Inferior parietal cortex (tissue), 1 donor: ENCODE results near the gene SLC25A21.
A peak's percentile ranks its signal among the peaks of the same experiment; 100 is the strongest.

ENCODE experiments used
- DNase-seq: peaks from one replicate; pipeline ENCODE4 v3.0.0-alpha.2; 2016; ENCODE audit errors: extremely low spot score

The SLC25A21 gene

DNA sequence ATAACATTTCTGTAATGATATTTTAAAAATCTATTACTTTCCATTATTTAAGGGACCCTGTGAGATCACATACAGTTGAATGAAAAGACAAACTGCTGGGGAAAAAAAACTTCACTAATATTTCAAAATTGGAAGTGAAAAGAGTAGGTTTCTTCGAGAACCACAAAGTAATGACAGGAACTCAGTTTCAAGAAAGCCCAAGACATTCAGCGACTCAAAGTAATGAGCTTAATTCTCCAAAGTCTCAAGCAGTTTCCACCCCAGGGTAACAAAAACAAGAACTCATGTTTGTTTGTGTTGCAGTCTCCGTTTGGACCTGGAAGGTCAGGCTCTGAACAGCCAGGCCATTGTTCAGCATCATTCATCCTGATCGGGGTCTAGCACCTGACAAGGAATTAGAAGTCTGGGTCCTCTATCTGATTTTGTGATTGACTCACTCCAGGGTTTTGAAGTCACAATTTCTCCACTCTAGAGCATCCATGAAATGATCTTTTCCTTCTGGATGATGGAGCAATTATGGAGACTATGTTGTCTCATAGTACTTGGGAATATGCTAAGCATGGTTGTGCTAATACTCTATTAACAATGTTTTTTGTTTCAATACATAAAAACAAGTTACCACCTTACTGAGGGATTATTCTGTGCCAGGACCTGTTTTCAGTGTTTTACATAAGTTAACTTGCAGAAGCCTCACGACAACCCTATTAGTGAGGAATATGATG is 126.9 kb downstream of the SLC25A21 start:
- no peak for DNase-seq

DNA sequence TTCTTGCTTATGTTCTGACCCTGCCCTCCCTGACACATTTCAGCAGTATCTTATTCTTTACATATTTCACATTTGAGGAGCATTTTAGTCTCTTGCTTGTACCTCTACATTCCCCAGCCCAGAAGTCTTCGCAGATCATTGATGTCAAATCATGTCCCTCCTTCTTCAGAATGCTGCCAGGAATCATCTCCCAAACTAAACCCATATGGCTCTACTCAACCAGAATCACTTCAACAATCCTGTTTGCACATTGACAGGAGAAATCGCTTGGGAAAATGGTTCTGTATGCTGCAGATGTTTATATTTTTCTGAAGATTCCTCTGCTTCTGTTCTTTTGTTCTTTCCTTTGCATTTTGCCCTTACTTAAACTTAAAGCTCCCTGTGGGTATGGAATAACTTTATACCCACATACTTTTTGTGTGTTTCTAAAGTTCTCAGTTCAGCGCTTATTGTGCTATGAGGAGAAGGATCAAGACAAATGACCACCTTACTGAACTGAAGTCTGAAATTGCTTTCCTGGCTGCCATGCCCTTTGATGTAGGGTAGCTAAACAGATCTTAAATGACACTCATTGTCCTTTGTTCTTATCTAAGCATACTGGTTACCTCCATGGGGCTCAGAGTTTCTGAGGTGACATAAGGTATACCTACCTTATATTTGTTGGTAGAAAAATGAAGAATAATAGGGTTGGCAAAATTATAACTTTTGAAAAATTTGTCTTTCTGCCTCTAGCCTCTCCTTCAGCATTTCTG is 134.6 kb downstream of the SLC25A21 start:
- no peak for DNase-seq

DNA sequence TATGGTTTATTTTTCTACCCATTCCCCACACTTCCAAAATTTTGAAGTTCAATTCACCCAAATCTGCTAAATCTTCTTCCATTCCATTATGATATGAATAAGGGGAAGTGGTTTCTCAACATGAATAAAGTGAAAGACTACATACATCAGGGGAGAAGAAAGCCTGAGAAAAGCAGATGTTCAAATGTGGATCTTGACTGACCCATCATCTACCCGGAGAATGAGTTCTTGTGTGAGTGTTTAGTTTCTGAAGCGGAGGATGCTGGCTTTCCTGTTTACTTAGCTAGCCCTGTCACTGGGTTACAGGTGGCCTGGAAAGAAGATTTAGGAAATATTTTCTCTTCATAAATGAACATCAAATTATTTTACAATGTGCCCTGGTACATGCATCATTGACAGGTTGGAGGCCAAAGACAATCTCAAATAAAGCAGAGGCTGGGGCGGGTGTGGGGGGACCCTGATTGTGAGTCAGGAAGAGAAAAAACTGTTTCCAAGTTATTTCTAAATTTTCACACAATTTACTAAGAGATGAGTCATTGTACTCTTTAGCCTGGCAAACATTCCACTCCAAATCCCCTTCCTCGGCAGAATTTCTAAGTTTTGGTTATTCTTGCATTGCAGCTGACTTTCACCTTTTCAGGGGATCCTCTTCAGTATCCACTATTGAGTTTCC is 135.6 kb downstream of the SLC25A21 start:
- no peak for DNase-seq

DNA sequence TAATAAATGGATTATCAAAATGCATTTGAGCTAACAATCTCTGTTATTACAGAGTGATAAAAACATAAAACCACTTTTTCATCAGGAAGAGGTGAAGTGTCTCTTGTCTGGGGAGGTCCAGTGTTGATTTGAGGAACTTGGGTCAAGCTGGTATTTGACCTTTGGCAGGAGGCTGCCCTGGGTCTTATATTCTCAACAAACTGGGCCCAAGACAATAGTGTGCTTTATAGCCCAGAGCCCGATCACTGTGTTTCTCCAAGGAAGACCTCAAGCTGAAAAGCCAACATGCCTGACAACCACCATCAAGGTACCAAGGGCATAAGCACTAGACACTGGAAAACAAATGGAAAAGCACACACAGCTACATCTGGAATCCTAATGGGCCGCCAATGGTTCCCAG is 137.0 kb downstream of the SLC25A21 start:
- no peak for DNase-seq

DNA sequence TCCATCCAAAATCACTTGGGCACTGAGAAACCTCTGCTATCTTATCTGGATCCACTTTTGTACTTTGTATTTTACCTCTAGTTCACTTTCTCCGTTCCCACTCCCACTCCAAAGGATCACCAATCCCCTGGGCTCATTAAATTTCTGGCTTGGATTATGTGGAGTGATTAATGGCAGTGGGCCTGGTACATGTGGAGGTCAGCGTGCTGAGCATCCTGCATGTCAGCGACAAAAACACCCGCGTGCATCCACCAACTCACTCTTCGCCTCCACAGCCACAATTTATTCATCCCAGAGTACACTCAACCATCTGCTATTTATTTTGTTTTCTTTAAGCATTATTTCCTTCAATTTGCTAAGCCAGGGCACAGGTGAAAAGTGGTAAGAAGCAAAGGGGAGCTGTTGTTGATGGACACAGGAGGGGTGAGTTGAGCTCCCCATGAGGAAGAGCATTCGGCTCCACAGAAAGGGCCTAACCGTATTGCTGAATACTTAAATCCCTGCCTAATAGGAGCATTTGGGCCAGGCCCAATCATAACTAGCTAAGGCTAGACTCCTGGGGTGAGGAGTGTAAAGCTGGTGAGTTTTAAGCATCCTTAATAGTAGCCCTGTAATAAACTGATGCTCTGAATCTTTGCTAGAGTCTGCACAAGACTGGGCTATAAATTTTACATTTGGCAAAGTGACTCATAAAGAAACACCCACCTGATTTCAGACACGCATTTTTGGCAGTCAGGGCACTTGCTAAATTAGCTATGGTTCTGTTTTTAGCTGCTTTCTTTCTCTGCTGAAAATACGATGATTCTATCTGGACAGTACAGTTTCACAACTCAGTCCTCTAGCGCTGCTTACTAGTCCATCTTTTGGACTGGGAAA is 137.8 kb downstream of the SLC25A21 start:
- DNase-seq, result peak; percentile 37

DNA sequence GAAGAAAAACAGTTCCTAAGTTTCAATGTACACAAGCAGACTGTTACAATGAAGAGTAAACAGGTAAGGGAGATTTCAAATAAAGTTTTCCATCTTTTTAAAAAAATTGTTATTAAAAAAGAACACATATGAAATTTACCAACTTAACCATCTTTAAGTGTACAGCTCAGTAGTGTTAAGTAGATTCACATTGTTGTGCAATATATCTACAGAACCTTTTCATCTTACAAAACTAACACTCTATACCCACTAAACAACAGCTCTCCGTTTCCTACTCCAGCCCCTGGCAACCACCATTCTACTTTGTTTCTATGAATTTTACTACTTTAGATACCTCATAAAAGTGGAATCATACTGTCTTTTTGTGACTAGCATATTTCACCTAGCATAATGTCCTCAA is 139.5 kb downstream of the SLC25A21 start:
- DNase-seq, result no peak

DNA sequence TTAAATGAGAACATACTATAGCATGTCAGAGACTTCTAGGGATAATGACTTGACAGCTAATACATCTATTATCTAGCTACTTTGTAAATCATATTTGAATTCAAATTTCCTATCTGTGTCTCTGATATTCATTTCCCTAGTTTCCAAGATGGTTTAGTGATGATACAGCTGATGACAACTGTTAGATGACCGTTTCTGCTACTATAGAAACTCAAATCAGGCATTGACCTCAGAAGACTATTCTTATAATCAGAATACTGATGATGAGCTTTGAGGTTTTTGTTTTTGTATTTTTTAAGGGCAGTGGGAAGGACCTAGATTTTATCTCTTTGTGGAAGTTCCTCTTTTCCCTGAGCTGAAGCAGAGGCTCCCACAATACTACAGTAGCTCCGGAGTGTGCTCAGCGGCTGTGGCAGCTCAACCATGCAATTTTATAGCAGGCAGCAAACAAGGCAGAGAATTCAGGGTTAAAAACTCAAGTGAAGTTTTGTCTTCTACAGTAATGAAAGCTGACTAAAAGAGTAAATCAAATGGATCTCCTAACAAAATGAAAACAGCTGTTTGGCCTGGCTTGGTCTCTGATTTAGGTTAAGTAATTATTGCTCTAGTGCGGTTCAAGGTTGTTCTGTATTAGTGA is 145.1 kb downstream of the SLC25A21 start:
- no peak for DNase-seq

DNA sequence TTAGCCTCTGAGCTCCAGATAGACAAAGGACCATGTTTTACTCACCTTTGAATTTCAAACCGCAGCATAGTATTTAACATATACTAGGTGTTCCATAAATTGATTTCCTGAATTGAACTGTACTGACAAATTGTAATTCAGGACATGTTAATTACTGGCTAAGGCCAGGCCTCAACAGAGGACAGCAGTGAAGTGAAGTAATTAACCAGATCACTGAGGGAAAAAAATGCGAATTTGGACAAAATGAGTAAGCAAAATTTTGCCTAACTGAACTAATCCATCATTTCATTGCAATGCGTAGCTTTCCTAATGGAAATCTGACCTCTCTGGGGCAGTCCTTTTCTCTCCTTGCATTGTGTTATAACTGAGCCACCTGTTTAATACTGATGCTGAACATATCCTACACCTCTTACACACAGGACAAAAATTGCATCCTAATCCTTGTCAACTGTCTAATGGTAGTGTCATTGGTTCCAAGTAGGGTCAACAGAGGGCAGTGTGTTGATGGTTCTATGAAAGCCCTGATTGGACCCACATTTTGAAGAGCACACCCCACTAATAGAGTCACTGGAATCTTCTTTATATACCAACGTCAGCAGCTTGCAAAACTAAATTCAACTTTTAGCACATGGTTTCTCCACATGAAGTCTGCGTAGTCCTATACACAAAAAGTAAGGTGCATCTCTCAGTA is 148.4 kb downstream of the SLC25A21 start:
- no peak for DNase-seq

DNA sequence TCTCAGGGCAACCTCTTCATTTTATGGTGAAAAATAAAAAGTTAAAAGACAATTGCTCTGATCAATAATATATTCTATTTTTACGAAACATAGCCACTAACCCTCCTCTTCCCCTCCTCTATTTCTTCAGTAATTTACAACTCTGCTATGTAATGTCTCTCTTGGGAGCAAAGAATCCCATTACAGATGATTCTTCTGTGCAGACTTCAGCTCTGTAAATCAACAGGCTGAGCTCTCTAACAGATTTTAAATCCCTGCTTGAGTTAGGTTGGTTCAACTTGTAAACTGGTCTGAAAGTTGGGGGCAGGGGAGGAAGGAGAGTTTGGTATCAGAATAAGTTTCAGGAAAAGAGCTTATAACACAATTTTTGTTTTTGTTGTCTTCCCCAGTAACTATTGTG is 151.0 kb downstream of the SLC25A21 start:
- DNase-seq, result no peak

DNA sequence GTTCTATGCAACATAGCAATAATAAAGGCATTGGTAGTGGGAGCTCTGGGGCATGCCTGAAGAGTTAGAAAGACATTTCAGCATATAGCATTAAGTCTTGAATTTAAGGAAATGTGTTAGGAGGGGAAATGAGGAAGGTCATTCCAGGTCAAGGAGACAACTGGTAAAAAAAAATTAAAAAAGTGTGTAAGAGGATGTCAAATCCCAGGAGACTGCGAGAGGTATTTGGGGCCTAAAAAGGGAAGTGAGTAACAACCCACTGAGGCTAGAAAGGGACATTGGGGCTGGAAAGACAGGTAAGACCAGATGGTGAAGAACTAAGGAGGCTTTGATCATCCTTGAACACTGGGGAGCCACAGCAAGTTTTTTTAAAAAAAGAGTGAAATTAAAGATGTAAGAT is 152.9 kb downstream of the SLC25A21 start:
- no peak for DNase-seq

DNA sequence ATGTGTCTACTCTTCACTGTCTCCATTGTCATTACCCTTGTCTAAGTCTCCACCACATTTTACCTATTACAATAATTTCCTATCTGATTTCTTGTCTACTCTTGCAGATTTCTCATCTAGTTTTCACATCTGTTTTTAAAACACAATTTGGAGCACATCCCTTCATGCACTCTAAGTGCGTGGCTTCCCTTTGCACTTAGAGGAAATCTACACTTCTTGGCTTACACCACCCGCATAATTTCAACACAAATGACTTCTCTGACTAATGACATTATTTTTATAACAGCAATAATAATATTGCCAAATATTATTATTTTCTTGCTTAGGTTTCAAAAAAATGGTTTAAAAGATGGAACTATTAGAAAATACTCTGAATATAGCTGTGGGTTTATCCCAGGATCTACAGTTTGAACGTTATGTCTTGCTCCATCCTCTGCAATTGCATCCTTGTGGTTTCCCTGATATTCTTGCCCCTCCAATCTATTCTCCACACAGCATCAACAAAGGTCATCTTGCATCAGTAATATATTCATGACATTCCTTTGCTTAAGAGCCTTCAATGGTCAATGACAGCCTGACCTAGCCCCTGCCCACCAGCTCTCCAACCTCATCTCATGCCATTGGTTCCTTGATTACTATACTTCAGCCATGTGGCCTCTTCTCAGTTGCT is 153.7 kb downstream of the SLC25A21 start:
- DNase-seq, result no peak

DNA sequence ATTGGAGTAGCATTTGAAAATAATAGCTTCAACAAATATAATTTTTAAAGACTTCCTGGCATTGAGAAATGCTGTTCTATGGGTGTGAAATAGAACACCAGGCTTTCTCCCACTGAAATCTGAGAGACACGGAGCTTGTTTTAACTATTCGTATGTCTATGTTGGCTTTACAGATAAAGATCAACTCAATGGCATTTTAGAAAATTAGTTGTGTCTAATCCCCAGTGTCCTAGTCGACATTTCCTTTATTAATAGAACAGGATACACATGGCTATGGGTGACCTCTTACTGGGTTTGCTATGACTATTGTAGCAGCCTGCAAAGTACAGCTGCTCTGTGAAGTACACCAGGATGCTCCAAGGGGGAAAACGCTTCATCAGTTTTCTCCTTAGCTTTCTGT is 159.3 kb downstream of the SLC25A21 start:
- DNase-seq, result no peak

DNA sequence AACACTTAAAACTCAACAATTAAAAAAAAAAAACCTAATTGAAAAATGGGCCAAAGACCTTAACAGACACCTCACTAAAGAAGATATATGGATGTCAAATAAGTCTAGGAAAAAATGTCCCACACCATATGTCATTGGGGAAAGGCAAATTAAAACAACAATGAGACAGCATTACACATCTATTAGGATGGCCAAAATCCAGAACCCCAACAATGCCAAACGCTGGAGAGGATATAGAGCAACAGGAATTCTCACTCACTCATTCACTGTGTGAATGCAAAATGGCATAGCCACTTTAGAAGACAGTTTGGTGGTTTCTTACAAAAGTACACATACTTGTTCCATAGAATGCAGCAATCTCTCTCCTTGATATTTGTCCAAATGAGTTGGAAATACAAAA is 173.7 kb downstream of the SLC25A21 start:
- no peak for DNase-seq

DNA sequence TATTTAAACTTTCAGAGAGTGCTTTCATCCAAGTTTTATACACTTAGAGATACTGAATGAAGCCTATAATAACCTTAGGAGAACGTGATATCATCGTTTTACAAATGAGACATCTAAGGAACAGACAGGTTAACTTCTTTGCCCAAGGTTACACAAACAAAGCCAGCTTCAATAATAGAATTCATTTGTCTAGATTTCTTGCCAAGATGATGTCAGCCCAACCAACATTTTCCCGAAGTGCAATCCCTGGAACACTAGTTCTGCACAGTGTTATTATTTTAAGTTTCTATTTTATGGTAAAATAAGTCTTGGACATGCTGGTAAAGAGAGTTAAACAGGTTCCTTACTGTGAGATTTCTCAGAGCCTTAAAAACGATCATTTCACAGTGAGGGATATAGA is 174.6 kb downstream of the SLC25A21 start:
- no peak for DNase-seq

DNA sequence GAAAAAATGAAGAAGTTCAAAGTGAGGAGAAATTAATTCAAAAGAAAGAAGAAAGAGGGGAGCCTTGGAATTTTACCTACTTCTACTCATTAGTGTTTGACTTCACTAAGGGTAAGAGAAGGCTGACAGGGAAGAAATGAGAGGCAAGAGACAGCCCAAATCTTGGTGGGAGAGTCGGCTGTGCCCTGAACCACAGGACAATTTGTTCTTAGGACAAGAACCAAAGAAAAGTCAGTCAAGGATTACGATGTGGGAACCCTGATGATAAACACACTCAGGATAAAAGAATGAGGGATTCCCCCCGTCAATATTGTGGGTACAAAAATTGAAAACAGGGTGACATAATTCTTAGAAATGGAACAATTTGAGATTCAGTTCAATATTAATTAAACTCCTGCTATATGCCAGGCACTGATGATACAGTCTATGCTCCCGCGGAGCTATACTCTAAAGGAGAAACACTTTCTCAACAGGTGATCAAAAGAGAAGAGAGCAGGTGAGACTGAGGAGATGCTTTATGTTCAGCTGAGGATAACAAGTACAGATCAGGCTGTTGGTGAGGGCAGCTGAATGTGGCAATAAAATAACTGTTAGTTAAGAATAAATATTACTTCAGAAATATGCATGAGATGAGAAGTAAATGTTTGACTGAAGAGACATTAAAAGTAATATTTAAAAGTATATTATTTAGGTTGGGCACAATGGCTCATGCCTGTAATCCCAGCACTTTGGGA is 175.4 kb downstream of the SLC25A21 start:
- no peak for DNase-seq

DNA sequence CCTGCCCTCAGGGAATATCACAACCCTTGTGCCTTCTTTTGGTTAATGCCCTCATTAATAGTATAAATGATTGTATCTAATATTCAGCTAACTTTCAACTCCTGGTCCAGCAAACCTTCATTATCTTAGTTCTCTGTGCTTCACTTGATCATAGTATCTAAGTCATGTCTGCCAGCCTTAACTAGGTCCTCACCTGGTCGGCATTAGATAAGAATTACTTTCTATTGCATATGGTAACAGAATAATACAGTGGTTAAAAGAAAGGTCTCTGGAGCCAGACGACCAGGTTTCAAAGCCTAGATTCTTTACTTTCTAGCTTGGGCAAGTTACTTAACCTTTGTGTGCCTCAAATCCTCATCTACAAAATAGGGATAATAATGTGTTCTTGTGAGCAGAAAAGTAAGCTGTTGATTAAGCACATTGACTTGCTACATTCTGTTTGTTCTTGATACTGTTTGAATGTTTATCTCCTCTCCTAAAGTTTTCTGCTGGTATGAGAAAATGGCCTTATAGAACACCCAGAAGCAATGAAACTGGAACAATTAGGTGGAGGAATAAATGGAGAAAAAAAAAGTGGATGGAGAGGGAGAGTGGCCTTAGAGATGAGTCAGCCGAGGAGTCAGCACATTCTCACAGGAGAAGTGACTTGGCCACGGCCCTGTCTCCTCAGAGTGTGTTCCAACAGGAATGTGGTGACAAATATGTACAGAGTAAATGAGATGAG is 176.1 kb downstream of the SLC25A21 start:
- no peak for DNase-seq

DNA sequence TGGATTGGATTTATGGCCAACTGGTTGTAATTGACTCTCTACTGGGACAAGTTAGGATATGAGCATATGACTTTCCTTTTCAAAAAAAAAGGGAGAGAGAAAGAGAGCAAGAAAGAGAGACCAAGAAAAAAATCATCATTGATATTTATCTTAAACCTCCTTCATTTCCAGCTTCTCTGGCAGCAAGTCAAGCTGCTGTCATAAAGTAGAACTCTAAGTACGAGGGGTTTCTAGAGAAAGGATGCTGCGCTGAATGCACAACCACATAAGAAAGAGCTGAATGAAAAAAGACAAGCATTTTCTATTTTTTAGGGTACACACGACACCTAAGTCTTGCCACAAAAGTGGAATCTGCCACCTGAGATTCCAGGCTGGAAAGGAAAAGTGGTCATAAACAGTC is 182.6 kb downstream of the SLC25A21 start:
- DNase-seq, result no peak

DNA sequence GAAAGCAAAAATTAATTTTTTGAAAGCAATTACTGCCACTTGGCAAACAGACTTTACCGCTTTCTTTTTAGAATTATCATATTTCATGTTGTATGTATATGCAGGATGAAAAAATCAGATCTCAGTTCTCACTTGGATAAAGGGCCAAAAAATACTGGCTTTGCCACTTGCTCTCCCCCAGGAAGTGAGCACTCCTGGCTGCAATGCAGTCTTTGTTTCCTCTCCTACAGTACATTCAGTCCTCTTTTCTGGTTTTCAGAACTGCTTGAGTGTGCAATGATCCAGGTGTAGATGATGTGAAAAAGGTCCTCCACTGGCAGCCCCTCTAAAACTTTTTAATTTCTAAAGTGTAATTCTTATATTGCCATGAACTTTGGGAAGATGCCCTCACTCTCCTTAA is 183.4 kb downstream of the SLC25A21 start:
- no peak for DNase-seq

DNA sequence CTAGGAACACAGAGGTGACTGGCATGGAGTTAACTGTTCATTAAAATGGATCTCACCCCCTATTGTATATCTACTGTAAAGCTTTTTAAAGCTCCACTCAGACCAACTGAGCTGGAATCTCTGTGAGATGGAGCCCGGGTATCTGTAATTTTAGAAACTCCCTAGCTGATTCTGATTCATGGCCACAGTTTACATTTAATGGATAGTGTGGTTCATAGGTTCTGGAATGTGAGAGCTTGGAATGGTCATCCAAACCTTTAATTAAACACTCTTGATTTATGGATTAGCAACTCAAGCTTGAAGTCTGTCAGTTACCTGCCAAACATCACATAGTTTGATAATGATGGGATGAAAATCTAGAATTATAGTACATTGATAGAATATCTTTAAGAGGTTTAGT is 183.8 kb downstream of the SLC25A21 start:
- no peak for DNase-seq
